ENCODE results near the gene DRD4.
A peak's percentile ranks its signal among the peaks of the same experiment; 100 is the strongest.

The DRD4 gene

GRCh38 chr11:636511-637332 lies at the start of gene DRD4:
TSS of gene DRD4 (plus strand) at chr11:637269. CDS start at chr11:637305, 36 bp downstream.
- DNase-seq, result no peak

- no peak for DNase-seq
Measured at GRCh38 chr11:587546-587945, 49.5 kb upstream of the DRD4 start.

GRCh38 chr11:587978-588380 lies 49.1 kb upstream of the DRD4 start:
- DNase-seq, result peak; percentile 73

GRCh38 chr11:589798-590197 lies 47.3 kb upstream of the DRD4 start:
- no peak for DNase-seq

GRCh38 chr11:590997-591396 lies 46.1 kb upstream of the DRD4 start:
- DNase-seq, result no peak

- DNase-seq, result no peak
Measured at GRCh38 chr11:592501-592900, 44.6 kb upstream of the DRD4 start.

- no peak for DNase-seq
Measured at GRCh38 chr11:592918-593317, 44.2 kb upstream of the DRD4 start.

GRCh38 chr11:593347-593746 lies 43.7 kb upstream of the DRD4 start:
- no peak for DNase-seq

- no peak for DNase-seq
Measured at GRCh38 chr11:595400-595799, 41.7 kb upstream of the DRD4 start.

- no peak for DNase-seq
Measured at GRCh38 chr11:596374-596773, 40.7 kb upstream of the DRD4 start.

- DNase-seq, result no peak
Measured at GRCh38 chr11:597166-597725, 39.8 kb upstream of the DRD4 start.

- no peak for DNase-seq
Measured at GRCh38 chr11:598005-598680, 38.9 kb upstream of the DRD4 start.

GRCh38 chr11:601573-602245 lies 35.4 kb upstream of the DRD4 start:
- no peak for DNase-seq

GRCh38 chr11:603154-603553 lies 33.9 kb upstream of the DRD4 start:
- DNase-seq, result no peak

GRCh38 chr11:605286-606129 lies 31.6 kb upstream of the DRD4 start:
- DNase-seq, result no peak

- no peak for DNase-seq
Measured at GRCh38 chr11:606245-606644, 30.8 kb upstream of the DRD4 start.

GRCh38 chr11:607020-607780 lies 29.9 kb upstream of the DRD4 start:
- DNase-seq, result no peak

GRCh38 chr11:607971-608659 lies 29.0 kb upstream of the DRD4 start:
- DNase-seq, result no peak

GRCh38 chr11:608791-609251 lies 28.2 kb upstream of the DRD4 start:
- DNase-seq, result no peak

GRCh38 chr11:609341-609811 lies 27.7 kb upstream of the DRD4 start:
- DNase-seq, result no peak
